Measurements from ENCODE around the gene CCDC63.

CCDC63 gene

GRCh38 chr12:110903511-110903910, 56.7 kb downstream of the CCDC63 start:
- no peak overlapping the region for H3K4me3 Mint-ChIP-seq
- DNase-seq (ENCODE audit: low spot score in 2 of 2) = no peak
- no peaks in the 10 kb centered on the region for H3K36me3 Mint-ChIP-seq (ENCODE audit: insufficient read depth)
- H3K27me3 Mint-ChIP-seq = no peaks in the 10 kb centered on the region
- H3K9me3 Mint-ChIP-seq = no peaks in the 10 kb centered on the region
- H3K4me1 Mint-ChIP-seq = no peaks in the 10 kb centered on the region
- ATAC-seq (replicated peaks; ENCODE audit: extremely low read depth, poor library complexity, severe bottlenecking) = no peak
- H3K27ac Mint-ChIP-seq (ENCODE audit: low read depth) = no peak overlapping the region

GRCh38 chr12:110906083-110906482, 59.3 kb downstream of the CCDC63 start:
- Mint-ChIP-seq H3K4me1 (no peaks in the 10 kb centered on the region), H3K36me3 (ENCODE audit: insufficient read depth) (no peaks in the 10 kb centered on the region), H3K27ac (ENCODE audit: low read depth) (no peak overlapping the region), H3K4me3 (no peak overlapping the region), H3K27me3 (no peaks in the 10 kb centered on the region), H3K9me3 (no peaks in the 10 kb centered on the region)
- no peak for DNase-seq (ENCODE audit: low spot score in 2 of 2)
- no peak for ATAC-seq (replicated peaks; ENCODE audit: extremely low read depth, poor library complexity, severe bottlenecking)

GRCh38 chr12:110906516-110906915, 59.7 kb downstream of the CCDC63 start:
- no peak overlapping the region for H3K27ac Mint-ChIP-seq (ENCODE audit: low read depth)
- no peaks in the 10 kb centered on the region for H3K27me3 Mint-ChIP-seq
- no peaks in the 10 kb centered on the region for H3K36me3 Mint-ChIP-seq (ENCODE audit: insufficient read depth)
- ATAC-seq (replicated peaks; ENCODE audit: extremely low read depth, poor library complexity, severe bottlenecking) (no peak), DNase-seq (ENCODE audit: low spot score in 2 of 2) (no peak)
- no peaks in the 10 kb centered on the region for H3K9me3 Mint-ChIP-seq
- no peak overlapping the region for H3K4me3 Mint-ChIP-seq
- H3K4me1 Mint-ChIP-seq = no peaks in the 10 kb centered on the region

GRCh38 chr12:110906985-110907384, 60.2 kb downstream of the CCDC63 start:
- no peak for ATAC-seq (replicated peaks; ENCODE audit: extremely low read depth, poor library complexity, severe bottlenecking)
- Mint-ChIP-seq H3K9me3 (no peaks in the 10 kb centered on the region), H3K36me3 (ENCODE audit: insufficient read depth) (no peaks in the 10 kb centered on the region), H3K27me3 (no peaks in the 10 kb centered on the region), H3K27ac (ENCODE audit: low read depth) (no peak overlapping the region), H3K4me3 (no peak overlapping the region), H3K4me1 (no peaks in the 10 kb centered on the region)
- DNase-seq (ENCODE audit: low spot score in 2 of 2) = no peak

- Mint-ChIP-seq H3K36me3 (ENCODE audit: insufficient read depth) (no peaks in the 10 kb centered on the region), H3K9me3 (no peaks in the 10 kb centered on the region), H3K27me3 (no peaks in the 10 kb centered on the region), H3K27ac (ENCODE audit: low read depth) (no peak overlapping the region), H3K4me3 (no peak overlapping the region), H3K4me1 (no peaks in the 10 kb centered on the region)
- no peak for DNase-seq (ENCODE audit: low spot score in 2 of 2)
- ATAC-seq (replicated peaks; ENCODE audit: extremely low read depth, poor library complexity, severe bottlenecking) = no peak
Measured at GRCh38 chr12:110907583-110907982, 60.8 kb downstream of the CCDC63 start.

- Mint-ChIP-seq H3K36me3 (ENCODE audit: insufficient read depth) (no peaks in the 10 kb centered on the region), H3K27me3 (peaks cover under 1% of the 10 kb centered on the region), H3K4me3 (no peak overlapping the region), H3K4me1 (no peaks in the 10 kb centered on the region), H3K9me3 (no peaks in the 10 kb centered on the region), H3K27ac (ENCODE audit: low read depth) (no peak overlapping the region)
- ATAC-seq (replicated peaks; ENCODE audit: extremely low read depth, poor library complexity, severe bottlenecking) = no peak
- no peak for DNase-seq (ENCODE audit: low spot score in 2 of 2)
Measured at GRCh38 chr12:110908377-110909152, 61.8 kb downstream of the CCDC63 start.

GRCh38 chr12:110912263-110912662, 65.5 kb downstream of the CCDC63 start:
- DNase-seq (ENCODE audit: low spot score in 2 of 2) (no peak), ATAC-seq (replicated peaks; ENCODE audit: extremely low read depth, poor library complexity, severe bottlenecking) (no peak)
- no peaks in the 10 kb centered on the region for H3K36me3 Mint-ChIP-seq (ENCODE audit: insufficient read depth)
- H3K4me3 Mint-ChIP-seq = no peak overlapping the region
- H3K9me3 Mint-ChIP-seq = no peaks in the 10 kb centered on the region
- peaks cover 19% of the 10 kb centered on the region for H3K27me3 Mint-ChIP-seq
- H3K4me1 Mint-ChIP-seq = no peaks in the 10 kb centered on the region
- H3K27ac Mint-ChIP-seq (ENCODE audit: low read depth) = no peak overlapping the region

- DNase-seq (ENCODE audit: low spot score in 2 of 2) (no peak), ATAC-seq (replicated peaks; ENCODE audit: extremely low read depth, poor library complexity, severe bottlenecking) (peak; percentile 46)
- Mint-ChIP-seq H3K4me3 (no peak overlapping the region), H3K36me3 (ENCODE audit: insufficient read depth) (no peaks in the 10 kb centered on the region), H3K27ac (ENCODE audit: low read depth) (no peak overlapping the region), H3K4me1 (no peaks in the 10 kb centered on the region), H3K27me3 (peaks cover 19% of the 10 kb centered on the region), H3K9me3 (no peaks in the 10 kb centered on the region)
Measured at GRCh38 chr12:110913119-110914056, 66.6 kb downstream of the CCDC63 start.

- Mint-ChIP-seq H3K9me3 (no peaks in the 10 kb centered on the region), H3K27me3 (peaks cover 42% of the 10 kb centered on the region), H3K4me1 (no peaks in the 10 kb centered on the region), H3K27ac (ENCODE audit: low read depth) (no peak overlapping the region), H3K36me3 (ENCODE audit: insufficient read depth) (no peaks in the 10 kb centered on the region), H3K4me3 (no peak overlapping the region)
- DNase-seq (ENCODE audit: low spot score in 2 of 2) (no peak), ATAC-seq (replicated peaks; ENCODE audit: extremely low read depth, poor library complexity, severe bottlenecking) (no peak)
Measured at GRCh38 chr12:110916295-110916875, 69.6 kb downstream of the CCDC63 start.

- H3K27ac Mint-ChIP-seq (ENCODE audit: low read depth) = no peak overlapping the region
- no peaks in the 10 kb centered on the region for H3K4me1 Mint-ChIP-seq
- ATAC-seq (replicated peaks; ENCODE audit: extremely low read depth, poor library complexity, severe bottlenecking) = no peak
- H3K4me3 Mint-ChIP-seq = no peak overlapping the region
- H3K27me3 Mint-ChIP-seq = peaks cover 46% of the 10 kb centered on the region
- no peaks in the 10 kb centered on the region for H3K36me3 Mint-ChIP-seq (ENCODE audit: insufficient read depth)
- DNase-seq (ENCODE audit: low spot score in 2 of 2) = no peak
- H3K9me3 Mint-ChIP-seq = no peaks in the 10 kb centered on the region
Measured at GRCh38 chr12:110917467-110917866, 70.7 kb downstream of the CCDC63 start.

- Mint-ChIP-seq H3K27ac (ENCODE audit: low read depth) (no peak overlapping the region), H3K4me3 (no peak overlapping the region), H3K27me3 (peaks cover 47% of the 10 kb centered on the region), H3K36me3 (ENCODE audit: insufficient read depth) (no peaks in the 10 kb centered on the region), H3K4me1 (no peaks in the 10 kb centered on the region), H3K9me3 (no peaks in the 10 kb centered on the region)
- DNase-seq (ENCODE audit: low spot score in 2 of 2) (no peak), ATAC-seq (replicated peaks; ENCODE audit: extremely low read depth, poor library complexity, severe bottlenecking) (no peak)
Measured at GRCh38 chr12:110917961-110918360, 71.2 kb downstream of the CCDC63 start.

- no peak overlapping the region for H3K4me3 Mint-ChIP-seq
- no peaks in the 10 kb centered on the region for H3K36me3 Mint-ChIP-seq (ENCODE audit: insufficient read depth)
- peaks cover 49% of the 10 kb centered on the region for H3K27me3 Mint-ChIP-seq
- no peak for ATAC-seq (replicated peaks; ENCODE audit: extremely low read depth, poor library complexity, severe bottlenecking)
- no peak for DNase-seq (ENCODE audit: low spot score in 2 of 2)
- no peaks in the 10 kb centered on the region for H3K4me1 Mint-ChIP-seq
- no peak overlapping the region for H3K27ac Mint-ChIP-seq (ENCODE audit: low read depth)
- H3K9me3 Mint-ChIP-seq = no peaks in the 10 kb centered on the region
Measured at GRCh38 chr12:110919720-110920119, 72.9 kb downstream of the CCDC63 start.

Measured in central memory CD8-positive, alpha-beta T cell (primary cell).